AG04450 (cell line): Measurements from ENCODE around the gene C1orf50. TPM values are rescaled to one million over a fixed set of nuclear protein-coding genes. Genes with fewer than 3 reads are reported as not detected.
"Not testable (repeated sequence)": the region's sequence is repeated elsewhere in the genome, so short reads cannot be mapped to it uniquely, and the experiment has no call there.

Source experiments
- CTCF ChIA-PET: fragments of 300-600, 350-600 bp; formaldehyde crosslinking; extraction: SDS; loops from one replicate; lab custom pipeline; 2022; ENCODE audit warnings: antibody characterized with exemption, inconsistent platforms; lab: Charles Lee
- POLR2A ChIA-PET: fragments of 350-600 bp; formaldehyde crosslinking; extraction: SDS; loops from one replicate; lab custom pipeline; 2021; ENCODE audit warnings: antibody characterized with exemption, inconsistent platforms; lab: Yijun Ruan, JAX
- DNase-seq: peaks from one replicate; pipeline ENCODE4 v3.0.0-alpha.2; 2011; ENCODE audit warnings: low read depth, low spot score
- H3K27ac ChIP-seq: one replicate; pipeline ENCODE4 v1.5.1; 2012; ENCODE audit warnings: low read depth, low read length, control low read depth
- H3K27me3 ChIP-seq: one replicate; pipeline ENCODE4 v1.6.0; 2012; ENCODE audit warnings: low read length; ENCODE audit not compliant: control insufficient read depth, insufficient read depth
- H3K4me3 ChIP-seq: 2 replicates; pipeline ENCODE4 v1.5.1; 2011; ENCODE audit warnings: mild to moderate bottlenecking, low read depth, low read length, control low read depth
- H3K9me3 ChIP-seq: 2 replicates; pipeline ENCODE4 v1.5.1; 2012; ENCODE audit warnings: low read length; ENCODE audit not compliant: control insufficient read depth, insufficient read depth
- CTCF ChIP-seq: IDR thresholded peaks from 2 replicates; pipeline ENCODE4 v1.5.1; 2011; ENCODE audit warnings: low read depth, low read length, control low read depth, inconsistent platforms
- polyA plus RNA-seq: library from polyadenylated mRNA; depleted of rRNA; stranded (reverse); fragments of >200 nt; gene quantifications from 2 replicates; pipeline ENCODE4 v1.2.3, GENCODE V29; 2011

Gene C1orf50
- polyA plus RNA-seq, 1 experiment: 6.4 TPM

- POLR2A ChIA-PET: no interaction called here
- DNase-seq: no peak
- no peak overlapping the region for H3K27ac ChIP-seq
- no peak for TF ChIP-seq CTCF
- CTCF ChIA-PET: interaction anchor here (1.4 kb wide), 3 partner anchors 24 to 272 kb away, joined by 4 to 6 read pairs (median 5); partner anchors contain the start of gene ZNF691
- H3K27me3 ChIP-seq: peaks cover 12% of the 10 kb centered on the region
- H3K9me3 ChIP-seq: no peaks in the 10 kb centered on the region; the same call in 1 of the 2 replicates
- no peak overlapping the region for H3K4me3 ChIP-seq
These were observed 34.9 kb downstream of the C1orf50 start for GRCh38 chr1:42801832-42802473.

- Histone ChIP-seq H3K27me3 (no peaks in the 10 kb centered on the region), H3K27ac (no peak overlapping the region), H3K9me3 (no peaks in the 10 kb centered on the region; the same call in 1 of the 2 replicates), H3K4me3 (no peak overlapping the region)
- no peak for DNase-seq
- TF ChIP-seq CTCF: no peak
- ChIA-PET CTCF (no interaction called here), POLR2A (interaction anchor here (0.6 kb wide), 1 partner anchor 16 kb away, joined by 4 read pairs; no protein-coding TSS in a partner anchor)
These were observed 39.1 kb downstream of the C1orf50 start for GRCh38 chr1:42806171-42806570.

- POLR2A ChIA-PET: interaction anchor here (0.6 kb wide), 1 partner anchor 15 kb away, joined by 4 read pairs; no protein-coding TSS in a partner anchor
- CTCF ChIA-PET: no interaction called here
- DNase-seq: no peak
- Histone ChIP-seq H3K9me3 (no peaks in the 10 kb centered on the region; the same call in 1 of the 2 replicates), H3K4me3 (no peak overlapping the region), H3K27me3 (no peaks in the 10 kb centered on the region), H3K27ac (no peak overlapping the region)
- no peak for TF ChIP-seq CTCF
These were observed 39.5 kb downstream of the C1orf50 start for GRCh38 chr1:42806593-42806992.

GRCh38 chr1:42807056-42807668 lies 40.1 kb downstream of the C1orf50 start:
- CTCF ChIA-PET: no interaction called here
- Histone ChIP-seq H3K27me3 (no peaks in the 10 kb centered on the region), H3K27ac (no peak overlapping the region), H3K9me3 (no peaks in the 10 kb centered on the region; the same call in 1 of the 2 replicates), H3K4me3 (no peak overlapping the region)
- DNase-seq: no peak
- POLR2A ChIA-PET: interaction anchor here (1.4 kb wide), 1 partner anchor 10 kb away, joined by 3 read pairs; no protein-coding TSS in a partner anchor
- TF ChIP-seq CTCF: no peak

- POLR2A ChIA-PET, H3K4me3 ChIP-seq, H3K27ac ChIP-seq, H3K9me3 ChIP-seq, DNase-seq, H3K27me3 ChIP-seq, CTCF ChIA-PET: not testable (repeated sequence)
These were observed 47.8 kb downstream of the C1orf50 start for GRCh38 chr1:42814815-42815214.
